NCI-H526 (cell line): Measurements from ENCODE around the gene RPS25.
"Not testable (repeated sequence)": the region's sequence is repeated elsewhere in the genome, so short reads cannot be mapped to it uniquely, and the experiment has no call there.

Experiments
- DNase-seq, 2 experiments: peaks; one replicate each; lab custom pipeline; 2025; lab: John Stamatoyannopoulos, UW

RPS25 gene

GRCh38 chr11:119018074-119018938, at the start of gene RPS25, which contains the start of gene TRAPPC4:
TSS of gene RPS25 (minus strand) at chr11:119018343. CDS start at chr11:119018284, 59 bp downstream.
TSS of gene TRAPPC4 (plus strand) at chr11:119018766. CDS start at chr11:119018796, 30 bp downstream.
- DNase-seq = peak; percentile 99 to 100

- peak; percentile 98 to 100 for DNase-seq
Observed at GRCh38 chr11:119067371-119068222, 49.5 kb upstream of the RPS25 start, which contains the start of gene VPS11. TSS of gene VPS11 (plus strand) at chr11:119067818. CDS start at chr11:119067824, 6 bp downstream.

DNA sequence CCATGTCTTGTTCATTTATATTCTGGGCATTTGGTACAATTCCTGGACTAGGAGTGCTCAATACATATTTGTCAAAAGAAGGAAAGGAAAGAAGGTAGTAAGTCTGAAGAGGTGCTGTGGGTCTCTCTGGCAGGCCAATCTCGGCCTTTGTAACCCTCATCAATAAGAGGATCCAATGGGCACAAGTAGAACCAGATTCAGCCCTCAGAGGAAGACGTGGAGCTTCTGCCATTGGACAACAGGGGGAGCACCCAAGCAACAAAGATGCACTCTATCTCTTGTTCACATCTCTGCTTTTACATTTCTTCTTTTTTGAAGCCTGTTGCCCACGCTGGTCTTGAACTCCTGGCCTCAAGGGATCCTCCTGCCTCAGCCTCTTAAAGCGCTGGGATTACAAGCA, 47.2 kb upstream of the RPS25 start:
- DNase-seq = peak; percentile 34 to 74

DNA sequence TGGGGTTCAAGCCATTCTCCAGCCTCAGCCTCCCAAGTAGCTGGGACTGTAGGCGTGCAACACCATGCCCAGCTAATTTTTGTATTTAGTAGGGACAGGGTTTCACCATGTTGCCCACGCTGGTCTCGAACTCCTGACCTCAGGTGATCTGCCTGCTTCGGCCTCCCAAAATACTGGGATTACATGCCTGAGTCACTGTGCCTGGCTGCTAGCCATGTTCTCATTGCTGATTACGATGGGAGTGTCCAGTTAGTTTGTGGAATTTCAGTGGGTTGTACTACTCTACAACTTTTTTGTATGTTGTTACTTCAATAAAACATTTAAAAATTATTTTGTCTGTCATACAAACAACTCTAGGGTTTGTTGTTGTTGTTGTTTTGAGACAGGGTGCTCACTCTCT, 44.6 kb upstream of the RPS25 start:
- no peak for DNase-seq

DNA sequence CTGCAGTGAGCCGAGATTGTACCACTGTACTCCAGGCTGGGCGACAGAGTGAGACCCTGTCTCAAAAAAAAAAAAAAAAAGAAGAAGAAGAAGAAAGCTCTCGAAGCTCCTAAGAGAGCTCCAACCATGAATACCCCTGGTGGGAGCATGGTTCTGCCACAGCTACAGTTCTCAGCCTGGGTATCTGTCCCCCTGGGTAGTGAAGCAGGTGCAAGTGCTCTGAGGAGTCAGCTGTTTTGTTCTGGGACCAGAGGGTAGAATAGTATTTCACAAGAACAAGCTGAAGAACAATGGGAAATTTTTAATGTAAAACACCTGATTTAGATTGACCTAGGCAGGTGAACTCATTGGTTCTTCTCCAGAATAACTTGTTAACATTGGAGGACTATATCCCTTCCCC, 43.1 kb upstream of the RPS25 start:
- no peak for DNase-seq

DNA sequence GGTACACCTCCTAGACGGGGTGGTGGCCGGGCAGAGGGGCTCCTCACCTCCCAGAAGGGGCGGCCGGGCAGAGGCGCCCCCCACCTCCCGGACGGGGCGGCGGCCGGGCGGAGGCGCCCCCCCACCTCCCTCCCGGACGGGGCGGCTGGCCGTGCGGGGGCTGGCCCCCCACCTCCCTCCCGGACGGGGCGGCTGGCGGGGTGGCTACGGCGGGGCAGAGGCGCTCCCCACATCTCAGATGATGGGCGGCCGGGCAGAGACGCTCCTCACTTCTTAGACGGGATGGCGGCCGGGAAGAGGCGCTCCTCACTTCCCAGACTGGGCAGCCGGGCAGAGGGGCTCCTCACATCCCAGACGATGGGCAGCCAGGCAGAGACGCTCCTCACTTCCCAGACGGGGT, 41.0 kb upstream of the RPS25 start:
- DNase-seq = not testable (repeated sequence)

DNA sequence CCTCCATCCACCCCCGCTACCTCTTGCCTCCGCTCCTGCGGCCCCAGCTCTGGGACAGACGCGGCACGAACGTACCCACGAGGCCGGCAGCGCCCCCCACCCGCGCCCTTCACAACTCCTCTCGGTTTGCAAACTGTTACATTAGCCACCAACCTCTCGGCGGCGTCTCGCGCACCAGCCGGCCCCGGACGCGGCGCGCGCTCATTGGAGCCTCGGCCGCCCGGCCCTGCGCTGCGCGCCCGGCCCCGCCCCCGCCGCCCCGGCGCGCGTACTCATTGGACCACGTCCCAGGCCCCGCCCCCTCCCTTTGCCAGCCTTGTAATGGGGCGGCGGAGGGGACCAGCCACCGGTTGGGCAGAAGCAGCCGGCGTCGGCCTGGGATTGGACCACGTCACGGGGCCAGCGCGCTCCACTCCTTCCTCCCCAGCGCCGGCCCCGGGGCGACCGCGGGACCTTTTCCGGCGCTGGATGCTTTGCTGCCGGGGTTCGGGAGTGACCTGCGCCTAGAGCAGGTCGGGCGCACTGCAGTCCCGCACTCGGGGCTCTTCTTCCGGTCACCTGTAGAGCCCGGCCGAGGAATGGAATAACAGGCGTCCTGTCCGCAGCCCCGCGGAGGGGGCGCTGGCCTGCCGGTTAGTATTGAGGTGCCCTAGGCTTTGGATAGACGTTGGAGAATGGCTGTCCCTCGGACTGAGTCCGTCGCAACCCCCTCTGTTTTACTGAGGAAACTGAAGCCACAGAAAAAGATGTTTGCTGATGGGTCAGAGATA, 39.0 kb upstream of the RPS25 start, which contains the start of gene HYOU1:
TSS of gene HYOU1 (minus strand) at position 206 of the 770 bp plus-strand sequence. CDS start 1,045 bp downstream, outside the sequence.
- DNase-seq = peak; percentile 98 to 100

DNA sequence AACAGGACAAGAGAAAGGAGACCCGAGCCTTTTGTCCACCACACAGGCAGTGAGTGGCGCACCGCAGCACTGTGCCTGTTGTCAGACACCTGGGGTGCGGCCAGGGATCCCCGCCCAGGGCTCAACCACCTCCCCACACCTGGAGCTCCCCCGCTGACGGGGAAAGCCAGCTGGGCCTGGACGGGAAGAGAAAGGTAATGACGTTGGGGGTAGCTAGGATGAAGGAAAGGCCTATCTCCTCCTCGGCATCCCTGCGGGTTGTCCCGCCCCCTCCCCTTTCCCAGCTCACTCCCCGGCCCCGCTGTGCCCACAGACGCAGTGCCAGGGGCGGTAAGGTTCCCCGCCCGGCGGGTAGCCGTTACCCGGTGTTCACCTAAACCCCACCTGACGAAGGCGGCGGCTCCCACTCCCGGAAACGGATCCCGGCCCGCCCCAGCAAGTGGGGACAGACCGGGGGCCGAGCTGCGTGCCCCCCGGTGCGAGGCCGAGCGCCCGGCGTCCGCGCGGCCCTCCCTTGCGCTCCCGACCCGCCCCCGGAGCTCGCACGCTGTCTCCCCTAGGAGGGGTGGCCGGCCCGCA, 38.4 kb upstream of the RPS25 start:
- peak; percentile 55 to 84 for DNase-seq

GRCh38 chr11:119055901-119056300, 37.8 kb upstream of the RPS25 start:
- peak; percentile 10 to 61 for DNase-seq

DNA sequence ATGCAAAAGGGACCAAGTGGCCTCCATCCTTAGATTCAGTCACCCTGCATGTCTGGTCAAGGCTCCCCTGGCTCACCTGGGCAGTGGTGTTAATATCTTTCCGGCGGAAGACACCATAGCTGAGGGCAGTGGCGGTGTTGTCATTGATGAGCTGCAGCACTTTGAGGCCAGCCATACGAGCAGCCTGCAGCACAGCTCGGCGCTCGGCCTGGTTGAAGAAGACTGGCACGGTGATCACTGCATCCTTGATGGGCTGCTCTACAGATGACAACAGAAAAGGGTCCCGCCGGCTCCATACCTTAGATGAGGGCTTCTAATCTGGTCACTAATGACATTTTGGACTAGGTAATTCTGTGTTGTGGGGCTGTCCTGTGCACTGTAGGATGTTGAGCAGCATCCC, 36.3 kb upstream of the RPS25 start:
- no peak for DNase-seq

- no peak for DNase-seq
Observed at GRCh38 chr11:119052163-119052814, 34.1 kb upstream of the RPS25 start.

DNA sequence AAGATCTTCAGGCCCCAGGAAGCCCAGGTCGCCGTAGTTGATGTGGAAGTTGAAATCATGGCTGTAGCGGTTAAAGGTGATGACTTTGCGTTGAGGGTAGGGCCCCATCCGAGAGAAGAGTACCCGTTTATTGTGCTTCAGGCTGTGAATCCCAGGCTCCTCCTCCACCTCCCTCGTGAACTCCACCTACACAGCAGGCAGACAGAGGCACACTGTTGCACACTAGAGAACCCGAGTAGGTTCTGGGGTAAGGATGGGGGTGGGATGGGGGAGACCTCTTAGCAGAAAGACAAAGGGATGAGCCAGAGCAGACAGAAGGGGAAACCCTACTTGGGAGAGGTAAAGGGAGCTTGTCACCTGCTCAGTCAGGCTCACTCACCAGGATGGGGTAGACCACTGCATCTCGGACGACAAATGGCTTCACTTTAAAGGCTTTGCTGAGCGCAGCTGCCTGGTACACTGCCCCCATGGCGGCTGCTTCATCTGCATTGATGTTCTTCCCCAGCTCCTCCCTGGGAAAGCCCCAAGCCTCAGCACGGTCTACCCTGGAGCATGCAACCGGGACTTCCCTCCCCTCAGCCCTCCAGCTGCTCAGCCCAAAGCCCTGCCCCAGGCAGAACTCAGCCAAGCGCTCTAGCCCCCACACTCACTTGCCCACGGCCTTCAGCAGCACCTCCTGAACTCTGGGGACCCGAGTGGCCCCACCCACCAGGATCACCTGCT, 33.5 kb upstream of the RPS25 start:
- DNase-seq = no peak

DNA sequence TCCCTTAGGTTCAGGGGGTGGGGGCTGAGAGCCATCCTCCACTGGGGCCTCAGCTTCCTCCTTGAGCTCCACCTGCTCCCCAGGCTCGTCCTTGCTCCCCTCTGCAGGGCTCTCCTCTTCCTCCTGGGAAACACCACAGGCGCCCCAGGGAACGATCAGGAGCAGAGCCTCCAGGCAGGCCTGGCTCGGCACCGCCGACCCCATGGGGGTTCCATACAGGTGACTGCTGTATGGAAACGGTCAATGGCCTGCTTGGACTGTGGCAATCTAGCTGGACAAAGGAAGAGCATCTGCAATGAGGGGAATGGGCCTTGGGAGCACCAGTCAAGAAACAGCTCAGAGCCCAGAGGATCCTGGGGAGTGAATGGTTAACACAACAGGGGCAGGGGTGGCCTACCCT, 30.9 kb upstream of the RPS25 start:
- DNase-seq = no peak

- no peak for DNase-seq
Observed at GRCh38 chr11:119048644-119049043, 30.5 kb upstream of the RPS25 start.

DNA sequence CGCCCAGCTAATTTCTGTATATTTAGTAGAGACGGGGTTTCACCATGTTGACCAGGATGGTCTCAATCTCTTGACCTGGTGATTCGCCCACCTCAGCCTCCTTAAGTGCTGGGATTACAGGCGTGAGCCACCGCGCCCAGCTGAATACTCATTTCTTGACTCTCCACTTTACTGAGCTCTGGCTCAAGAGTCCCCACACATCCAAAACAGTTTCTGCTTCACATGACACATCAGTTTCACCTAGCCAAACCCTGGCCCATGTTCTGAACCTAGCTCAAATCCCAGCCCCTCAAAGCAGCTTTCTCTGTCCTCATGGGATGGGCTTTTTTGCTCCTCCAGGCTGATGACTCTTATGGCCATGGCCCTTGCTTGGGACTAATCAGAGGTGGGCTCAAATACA, 29.1 kb upstream of the RPS25 start:
- no peak for DNase-seq

GRCh38 chr11:119046489-119046888, 28.3 kb upstream of the RPS25 start:
- DNase-seq = no peak

DNA sequence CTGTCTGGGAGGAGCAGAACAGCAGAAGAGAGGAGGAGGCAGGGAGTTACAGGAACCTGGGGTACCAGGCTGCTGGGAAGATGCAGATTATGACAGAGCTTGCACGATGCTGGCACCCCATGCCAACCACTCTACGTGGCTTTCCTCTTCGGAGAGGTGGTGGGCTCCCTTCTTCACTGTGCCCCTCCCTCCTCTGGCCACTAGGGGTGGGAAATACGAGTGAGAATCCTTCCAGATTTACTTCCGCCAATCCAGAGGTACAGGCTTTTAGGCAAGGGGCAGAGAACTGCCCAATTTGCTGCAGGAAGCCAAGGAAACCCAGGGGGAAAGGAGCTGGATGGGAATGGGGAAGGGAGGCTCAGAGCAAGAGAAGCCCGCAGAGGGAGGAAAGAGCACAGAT, 26.6 kb upstream of the RPS25 start:
- DNase-seq = peak in 1 of 2 experiments; percentile 20

DNA sequence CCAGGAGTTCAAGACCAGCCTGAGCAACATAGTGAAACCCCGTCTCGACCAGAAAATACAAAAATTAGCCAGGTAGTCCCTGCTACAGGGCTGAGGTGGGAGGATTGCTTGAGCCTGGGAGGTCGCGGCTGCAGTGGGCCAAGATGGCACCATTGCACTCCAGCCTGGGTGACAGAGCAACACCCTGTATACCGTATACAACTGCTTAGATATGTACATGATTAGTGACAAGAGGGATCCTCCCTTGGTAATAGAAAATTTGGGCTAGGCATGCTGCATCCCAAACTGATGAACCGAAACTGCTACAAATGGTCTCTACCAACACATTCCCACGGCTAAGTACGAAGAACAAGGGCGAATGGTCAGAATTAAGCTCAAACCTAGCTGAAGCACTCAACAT, 24.8 kb upstream of the RPS25 start:
- no peak for DNase-seq

GRCh38 chr11:119041821-119042514, 23.8 kb upstream of the RPS25 start:
- no peak for DNase-seq

GRCh38 chr11:119039471-119039870, 21.3 kb upstream of the RPS25 start:
- DNase-seq = not testable (repeated sequence)
